ENCODE measurements around the gene ITGAV. TPM values are rescaled to one million over a fixed set of nuclear protein-coding genes. Genes with fewer than 3 reads are reported as not detected.

Gene ITGAV
- total and polyA plus RNA-seq, 2 donors (not counting 1 experiment from before 2014, with no cell fraction given), result 121 to 205 TPM

DNA sequence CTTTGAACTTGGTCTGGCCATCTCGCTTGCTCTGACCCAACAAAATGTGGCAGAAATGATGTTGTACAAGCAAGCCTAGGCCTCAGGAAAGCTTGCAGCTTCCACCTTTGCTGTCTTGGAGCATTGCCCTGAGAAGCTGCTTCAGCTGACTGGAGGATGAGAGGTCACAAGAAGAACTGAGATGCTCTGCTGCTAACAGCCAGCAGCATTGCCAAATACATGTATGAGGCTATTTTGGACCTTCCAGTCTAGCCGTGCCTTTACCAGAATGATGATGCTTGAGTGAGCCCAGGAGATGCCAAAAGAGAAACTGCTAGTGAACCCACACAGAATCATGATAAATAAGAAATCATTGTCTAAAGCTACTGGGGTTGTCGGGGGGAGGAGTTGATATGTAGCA is 13.2 kb upstream of the ITGAV start:
- H3K9me3 ChIP-seq (ENCODE audit: control insufficient read depth, insufficient read depth, low read depth, low read length), result no peaks in the 10 kb centered on the region
- H3K9ac ChIP-seq (ENCODE audit: insufficient read depth, low read length), result no peak overlapping the region
- peaks cover 2% of the 10 kb centered on the region for H3K4me1 ChIP-seq (ENCODE audit: control insufficient read depth, extremely low read depth, insufficient read depth, low read length)
- peak; percentile 12 to 83 for DNase-seq (ENCODE audit: low read depth in 2 of 2)
- H3K27ac ChIP-seq (ENCODE audit: insufficient read depth, low read length), result no peak overlapping the region
- H3K4me3 ChIP-seq (replicated peaks in 1 of 4; ENCODE audit: control extremely low read depth in 1 of 4, insufficient read depth in 1 of 4, low read depth in 3 of 4, low read length in 4 of 4), result no peak overlapping the region
- H2AFZ ChIP-seq (ENCODE audit: low read length), result no peak overlapping the region
- no peaks in the 10 kb centered on the region for H4K20me1 ChIP-seq (ENCODE audit: control insufficient read depth, extremely low read depth, insufficient read depth, low read length)
- TF ChIP-seq EZH2 (IDR thresholded peaks at IDR 0.05; ENCODE audit: low read length, missing control alignments), result no peak
- no peak for TF ChIP-seq CTCF (conservative IDR thresholded peaks at IDR 0.05 in 1 of 2, IDR thresholded peaks at IDR 0.05 in 1 of 2; ENCODE audit: low read depth in 1 of 2, low read length in 2 of 2)
- no peaks in the 10 kb centered on the region for H3K27me3 ChIP-seq (ENCODE audit: control insufficient read depth, insufficient read depth, low read length)
- H3K36me3 ChIP-seq (ENCODE audit: control insufficient read depth, insufficient read depth, low read length), result no peaks in the 10 kb centered on the region
- H3K4me2 ChIP-seq (ENCODE audit: extremely low read depth, insufficient read depth, low read length), result no peak overlapping the region
- no peaks in the 10 kb centered on the region for H3K79me2 ChIP-seq (ENCODE audit: control insufficient read depth, insufficient read depth, low read length)

DNA sequence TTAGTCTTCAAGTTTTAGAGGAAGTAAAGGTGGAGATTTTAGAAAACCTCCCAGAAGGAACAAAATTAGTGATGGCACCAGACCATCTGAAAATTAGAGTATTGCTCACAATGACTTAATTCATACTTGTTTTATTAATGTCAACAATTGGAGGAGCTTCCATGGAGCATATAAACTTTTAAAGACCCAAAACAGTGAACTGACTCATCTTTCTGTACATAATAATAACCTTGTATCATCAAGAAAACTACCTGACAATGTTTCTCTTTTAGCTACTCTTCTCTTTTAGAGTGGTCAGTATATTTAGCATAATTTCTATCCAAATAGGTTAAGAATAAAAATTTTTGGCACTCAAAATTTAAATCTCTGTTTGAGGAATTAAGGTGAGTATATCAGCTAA is 7.2 kb upstream of the ITGAV start:
- no peaks in the 10 kb centered on the region for H3K9me3 ChIP-seq (ENCODE audit: control insufficient read depth, insufficient read depth, low read depth, low read length)
- no peak overlapping the region for H3K4me3 ChIP-seq (replicated peaks in 1 of 4; ENCODE audit: control extremely low read depth in 1 of 4, insufficient read depth in 1 of 4, low read depth in 3 of 4, low read length in 4 of 4)
- no peaks in the 10 kb centered on the region for H3K4me1 ChIP-seq (ENCODE audit: control insufficient read depth, extremely low read depth, insufficient read depth, low read length)
- no peak overlapping the region for H3K27ac ChIP-seq (ENCODE audit: insufficient read depth, low read length)
- H4K20me1 ChIP-seq (ENCODE audit: control insufficient read depth, extremely low read depth, insufficient read depth, low read length), result no peaks in the 10 kb centered on the region
- DNase-seq (ENCODE audit: low read depth in 2 of 2), result no peak
- H3K27me3 ChIP-seq (ENCODE audit: control insufficient read depth, insufficient read depth, low read length), result no peaks in the 10 kb centered on the region
- no peak overlapping the region for H3K4me2 ChIP-seq (ENCODE audit: extremely low read depth, insufficient read depth, low read length)
- H2AFZ ChIP-seq (ENCODE audit: low read length), result no peak overlapping the region
- no peaks in the 10 kb centered on the region for H3K36me3 ChIP-seq (ENCODE audit: control insufficient read depth, insufficient read depth, low read length)
- TF ChIP-seq EZH2 (IDR thresholded peaks at IDR 0.05; ENCODE audit: low read length, missing control alignments) (no peak), CTCF (conservative IDR thresholded peaks at IDR 0.05 in 1 of 2, IDR thresholded peaks at IDR 0.05 in 1 of 2; ENCODE audit: low read depth in 1 of 2, low read length in 2 of 2) (no peak)
- no peaks in the 10 kb centered on the region for H3K79me2 ChIP-seq (ENCODE audit: control insufficient read depth, insufficient read depth, low read length)
- H3K9ac ChIP-seq (ENCODE audit: insufficient read depth, low read length), result no peak overlapping the region

GRCh38 chr2:186584053-186584452 is 5.8 kb upstream of the ITGAV start:
- Histone ChIP-seq H3K79me2 (ENCODE audit: control insufficient read depth, insufficient read depth, low read length) (no peaks in the 10 kb centered on the region), H3K27me3 (ENCODE audit: control insufficient read depth, insufficient read depth, low read length) (no peaks in the 10 kb centered on the region), H3K4me3 (replicated peaks in 1 of 4; ENCODE audit: control extremely low read depth in 1 of 4, insufficient read depth in 1 of 4, low read depth in 3 of 4, low read length in 4 of 4) (no peak overlapping the region), H2AFZ (ENCODE audit: low read length) (no peak overlapping the region), H3K9ac (ENCODE audit: insufficient read depth, low read length) (no peak overlapping the region), H3K9me3 (ENCODE audit: control insufficient read depth, insufficient read depth, low read depth, low read length) (no peaks in the 10 kb centered on the region), H3K36me3 (ENCODE audit: control insufficient read depth, insufficient read depth, low read length) (no peaks in the 10 kb centered on the region), H3K27ac (ENCODE audit: insufficient read depth, low read length) (no peak overlapping the region), H3K4me2 (ENCODE audit: extremely low read depth, insufficient read depth, low read length) (no peak overlapping the region), H3K4me1 (ENCODE audit: control insufficient read depth, extremely low read depth, insufficient read depth, low read length) (peaks cover 2% of the 10 kb centered on the region), H4K20me1 (ENCODE audit: control insufficient read depth, extremely low read depth, insufficient read depth, low read length) (no peaks in the 10 kb centered on the region)
- no peak for TF ChIP-seq CTCF (conservative IDR thresholded peaks at IDR 0.05 in 1 of 2, IDR thresholded peaks at IDR 0.05 in 1 of 2; ENCODE audit: low read depth in 1 of 2, low read length in 2 of 2)
- no peak for TF ChIP-seq EZH2 (IDR thresholded peaks at IDR 0.05; ENCODE audit: low read length, missing control alignments)
- no peak for DNase-seq (ENCODE audit: low read depth in 2 of 2)
